Measurements from ENCODE around the gene PCDHA5.
"Not testable (repeated sequence)": the region's sequence is repeated elsewhere in the genome, so short reads cannot be mapped to it uniquely, and the experiment has no call there.

GRCh38 chr5:140829511-140830501, 8.4 kb downstream of the PCDHA5 start:
- TF ChIP-seq CTCF (optimal IDR thresholded peaks at IDR 0.05 in 1 of 3, IDR thresholded peaks at IDR 0.05 in 1 of 3, conservative IDR thresholded peaks at IDR 0.05 in 1 of 3; ENCODE audit: extremely low read depth in 1 of 3, insufficient read depth in 2 of 3, low read length in 3 of 3); EZH2 (IDR thresholded peaks at IDR 0.05; ENCODE audit: low read length): not testable (repeated sequence)

All from keratinocyte (primary cell).